Ammon's horn (tissue), 1 donor: ENCODE measurements around the gene STK10.

Experiments
- DNase-seq: peaks from one replicate; pipeline ENCODE4 v3.0.0-alpha.2; 2016; ENCODE audit warnings: low spot score

Gene STK10

DNA sequence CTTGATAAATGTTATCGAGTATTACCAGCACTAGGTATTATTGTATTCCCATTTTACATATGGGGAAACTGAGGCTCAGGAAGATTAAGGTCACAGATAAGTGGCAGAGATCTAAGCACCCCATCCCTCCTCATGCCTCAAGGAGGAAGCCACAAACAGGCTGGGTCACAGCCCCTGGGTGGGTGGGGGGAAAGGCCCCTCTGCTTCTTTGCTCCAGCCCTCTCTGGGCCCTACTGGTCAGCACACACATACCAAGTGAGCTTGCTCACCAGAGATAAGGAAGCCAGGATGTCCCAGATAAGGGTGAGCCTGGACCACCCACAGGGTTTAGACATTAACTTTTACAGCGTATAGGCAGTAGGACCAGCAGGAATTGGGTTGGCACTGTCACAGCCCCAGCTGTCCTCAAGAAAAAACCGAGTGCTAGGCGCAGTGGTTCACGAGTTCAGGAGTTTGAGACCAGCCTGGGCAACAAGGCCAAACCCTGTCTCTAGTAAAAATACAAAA, 45.3 kb downstream of the STK10 start:
- no peak for DNase-seq

DNA sequence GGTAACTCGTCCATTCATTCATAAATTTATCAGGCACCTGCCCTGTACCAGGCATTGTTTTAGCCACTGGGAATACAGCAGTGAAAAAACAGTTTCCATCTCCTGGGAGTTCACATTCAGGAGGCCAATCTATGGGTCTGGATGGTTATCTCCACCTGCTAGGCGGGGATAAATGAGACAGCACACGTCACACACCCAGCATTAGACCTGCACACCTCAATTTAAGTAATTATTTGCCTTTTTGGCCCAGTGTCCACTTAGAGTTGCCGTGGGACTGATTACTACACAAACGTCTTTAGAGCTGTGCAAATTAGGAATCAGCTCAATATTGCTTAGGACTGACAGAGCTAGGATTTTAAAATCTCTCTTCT, 46.1 kb downstream of the STK10 start:
- DNase-seq, result no peak

DNA sequence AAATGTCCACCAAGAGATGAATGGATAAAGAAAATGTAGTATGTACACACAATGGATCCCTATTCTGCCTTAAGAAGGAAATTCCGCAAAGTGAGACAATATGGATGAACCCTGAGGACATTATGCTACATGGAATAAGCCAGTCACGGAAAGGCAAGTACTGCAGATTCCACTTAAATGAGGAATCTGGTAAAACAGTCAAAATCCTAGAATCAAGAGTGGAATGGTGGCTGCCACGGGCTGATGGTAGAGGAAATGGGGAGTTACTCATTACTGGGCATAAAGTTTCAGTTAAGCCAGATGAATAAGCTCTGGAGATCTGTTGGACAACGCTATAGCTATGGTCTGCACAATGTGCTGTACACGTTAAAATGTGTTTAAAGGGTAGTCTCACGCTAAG, 47.2 kb downstream of the STK10 start:
- no peak for DNase-seq

DNA sequence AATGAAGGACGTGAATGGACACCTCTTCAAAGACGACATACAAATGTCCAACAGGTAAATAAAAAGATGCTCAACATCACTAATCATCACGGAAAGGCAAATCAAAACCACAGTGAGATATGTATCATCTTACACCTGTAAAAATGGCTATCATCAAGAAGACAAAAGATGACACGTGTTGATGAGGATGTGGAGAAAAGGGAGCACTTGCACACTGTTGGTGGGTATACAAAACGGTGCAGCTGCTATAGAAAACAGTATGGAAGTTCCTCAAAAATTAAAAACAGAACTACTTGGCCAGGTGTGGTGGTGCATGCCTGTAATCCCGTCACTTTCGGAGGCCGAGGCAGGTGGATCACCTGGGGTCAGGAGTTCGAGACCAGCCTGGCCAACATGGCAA, 47.9 kb downstream of the STK10 start:
- no peak for DNase-seq

DNA sequence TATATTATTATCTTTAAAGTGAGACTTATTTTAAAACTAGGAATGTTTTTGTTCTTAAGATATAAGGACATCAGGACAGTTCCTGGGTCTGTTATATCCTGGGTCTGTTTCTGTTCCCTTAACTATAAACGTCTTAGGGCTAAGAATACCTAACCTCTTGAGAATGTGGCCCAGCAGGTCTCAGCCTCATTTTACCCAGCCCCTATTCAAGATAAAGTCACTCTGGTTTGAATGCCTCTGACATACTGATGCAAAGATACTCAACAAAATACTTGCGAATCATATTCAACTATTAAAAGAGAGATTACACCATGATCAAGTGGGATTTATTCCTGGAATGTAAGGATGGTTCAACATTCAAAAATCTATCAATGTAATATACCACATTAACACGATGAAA, 51.0 kb downstream of the STK10 start:
- DNase-seq, result no peak

DNA sequence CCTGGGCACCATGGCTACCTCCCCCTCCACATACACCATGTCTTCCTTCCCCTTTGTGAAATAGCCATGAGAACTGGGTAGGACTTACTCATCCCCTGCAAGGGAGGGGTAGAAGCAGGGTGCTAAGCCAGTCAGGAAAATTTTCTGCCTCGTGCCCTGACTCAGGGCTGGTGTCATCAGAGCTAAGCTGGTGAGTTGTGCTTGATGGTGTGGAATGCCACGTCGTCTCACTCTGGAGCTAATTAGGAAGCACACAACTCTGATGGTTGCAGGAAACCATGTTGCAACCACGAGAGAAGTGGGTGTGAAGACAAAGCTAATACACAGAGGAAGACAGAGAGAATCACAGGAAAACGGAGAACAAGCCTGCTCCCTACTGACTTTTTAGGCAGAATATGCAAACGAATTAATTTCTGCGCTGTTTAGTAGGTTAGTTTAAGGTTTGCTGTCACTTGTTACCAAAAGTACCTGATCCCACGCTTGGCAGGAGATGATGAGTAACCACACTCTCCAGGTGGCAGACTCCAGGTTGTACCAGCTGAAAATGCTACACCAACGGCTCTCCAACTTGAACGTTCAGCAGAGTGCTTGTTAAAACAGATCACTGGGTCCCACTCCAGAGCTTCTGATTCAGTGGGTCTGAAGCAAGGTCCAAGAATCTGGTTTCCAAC, 54.5 kb downstream of the STK10 start:
- DNase-seq, result peak; percentile 39

DNA sequence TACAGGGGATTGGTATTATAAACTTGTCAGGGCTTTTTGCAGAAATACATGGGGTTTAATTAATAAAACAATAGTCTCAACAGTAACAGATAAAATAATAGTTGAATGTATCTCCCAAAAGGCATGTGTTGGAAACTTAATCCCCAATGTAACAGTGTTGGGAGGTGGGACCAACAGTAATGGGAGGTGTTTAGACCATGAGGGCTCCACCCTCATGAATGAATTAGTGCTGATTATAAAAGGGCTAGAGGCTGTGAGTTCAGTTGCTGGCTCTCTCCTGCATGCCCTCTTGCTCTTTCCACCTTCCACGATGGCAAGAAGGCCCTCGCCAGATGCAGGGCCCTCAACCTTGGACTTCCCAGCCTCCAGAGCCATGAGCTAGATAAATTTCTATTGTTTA, 56.3 kb downstream of the STK10 start:
- no peak for DNase-seq

DNA sequence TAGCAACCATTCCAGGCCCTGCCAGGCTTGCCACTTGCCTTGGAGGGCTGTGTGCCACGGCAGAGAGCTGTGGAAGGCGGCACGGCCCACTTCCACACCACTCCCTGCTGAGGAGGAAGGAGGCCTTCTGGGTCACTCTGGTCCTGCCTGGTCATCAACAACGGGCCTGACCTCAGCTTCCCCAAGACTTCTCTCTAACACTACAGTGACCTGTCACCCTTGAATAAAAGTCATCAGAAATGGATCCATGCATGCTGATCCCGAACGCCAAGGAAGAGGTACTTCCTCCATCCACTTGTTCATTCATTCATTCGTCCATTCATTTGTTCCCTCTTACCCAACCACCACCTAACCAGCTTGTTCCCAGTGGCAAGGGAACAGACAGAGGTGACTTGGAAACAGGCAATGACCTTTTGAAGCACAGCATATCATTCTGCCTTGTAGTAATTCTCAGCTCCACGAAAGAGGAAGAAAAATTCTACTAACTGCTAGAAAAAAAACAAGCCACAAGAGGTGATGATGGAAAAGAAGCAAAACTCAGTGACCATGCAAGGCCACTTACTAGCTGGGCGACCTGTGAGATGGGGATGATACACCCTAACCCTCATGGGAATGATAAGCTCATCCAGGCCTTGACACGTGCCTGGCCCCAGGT, 58.6 kb downstream of the STK10 start:
- no peak for DNase-seq

DNA sequence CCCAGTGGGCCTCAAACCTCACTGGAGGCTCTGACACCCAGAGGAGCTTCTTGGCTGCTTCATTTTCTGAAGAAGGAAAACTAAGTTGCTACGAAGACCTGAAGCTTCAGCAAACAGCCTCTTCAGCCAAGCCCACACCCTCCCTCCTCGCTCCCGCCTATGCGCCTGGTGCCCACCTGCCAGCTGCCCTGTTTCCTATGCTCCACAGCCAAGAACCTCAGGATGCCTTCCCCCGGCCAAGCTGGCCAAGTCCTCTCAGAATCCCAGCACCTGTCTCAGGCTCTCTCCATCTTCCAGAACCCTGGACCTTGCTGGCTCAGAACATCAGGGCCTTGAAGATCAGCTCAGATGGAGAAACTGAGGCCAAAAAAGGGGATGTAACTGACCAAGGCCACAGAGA, 60.4 kb downstream of the STK10 start:
- no peak for DNase-seq

DNA sequence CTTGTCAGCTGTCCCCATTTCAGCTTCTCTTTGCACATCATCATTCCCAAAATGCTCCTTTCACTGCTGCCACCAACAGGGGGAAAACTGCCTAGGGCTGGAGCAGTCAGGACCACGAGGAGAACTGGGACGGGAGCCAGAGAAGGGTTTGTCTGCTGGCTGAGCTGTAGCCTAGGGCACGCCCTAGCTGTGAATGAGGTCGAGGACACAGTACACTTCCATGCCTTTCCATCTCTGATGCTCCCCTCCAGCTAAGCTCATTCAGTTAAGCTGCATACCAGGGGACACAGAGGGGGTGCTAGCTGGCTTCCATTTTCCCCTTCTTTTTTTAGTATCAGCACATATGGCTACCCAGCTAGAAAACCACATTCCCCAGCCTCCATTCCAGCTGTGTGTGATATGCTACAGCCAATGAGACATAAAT, 64.7 kb downstream of the STK10 start:
- peak; percentile 86 for DNase-seq

DNA sequence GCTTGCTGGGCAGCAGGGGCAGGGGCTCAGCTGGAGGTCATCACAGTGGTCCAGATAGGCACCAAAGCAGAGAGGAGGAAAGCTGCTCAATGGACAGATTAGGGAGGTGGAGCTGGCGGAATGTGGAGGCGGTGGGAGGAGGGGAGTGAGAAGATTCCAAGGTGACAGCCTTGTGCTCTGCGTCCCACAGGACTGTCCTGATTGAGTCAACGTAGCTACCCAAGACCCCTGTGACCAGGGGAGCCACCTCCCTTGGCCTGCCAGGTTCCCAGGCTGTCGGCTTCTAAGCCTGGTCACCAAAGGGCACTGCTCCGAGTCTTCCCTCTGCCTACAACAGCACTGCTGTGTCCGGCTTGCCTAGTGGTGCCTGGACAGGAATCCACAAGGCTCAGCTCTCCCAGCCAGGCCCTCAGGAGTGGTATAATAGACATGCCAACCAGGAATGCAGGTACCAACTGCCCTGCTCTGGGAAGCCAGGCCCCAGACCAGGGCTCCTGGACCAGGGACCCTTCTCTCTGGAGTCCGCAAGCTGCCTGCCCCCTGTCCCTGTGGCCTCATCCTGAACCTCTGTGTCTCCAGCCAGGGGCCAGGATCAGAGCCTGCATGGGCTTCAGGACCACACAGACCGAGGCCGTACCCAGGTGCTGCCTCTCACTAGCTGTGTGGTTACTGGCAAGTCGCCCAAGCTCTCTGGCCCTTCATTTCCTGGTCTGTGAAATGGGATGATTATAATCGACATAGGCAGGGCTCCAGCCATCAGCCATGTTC, 67.9 kb downstream of the STK10 start:
- no peak for DNase-seq

DNA sequence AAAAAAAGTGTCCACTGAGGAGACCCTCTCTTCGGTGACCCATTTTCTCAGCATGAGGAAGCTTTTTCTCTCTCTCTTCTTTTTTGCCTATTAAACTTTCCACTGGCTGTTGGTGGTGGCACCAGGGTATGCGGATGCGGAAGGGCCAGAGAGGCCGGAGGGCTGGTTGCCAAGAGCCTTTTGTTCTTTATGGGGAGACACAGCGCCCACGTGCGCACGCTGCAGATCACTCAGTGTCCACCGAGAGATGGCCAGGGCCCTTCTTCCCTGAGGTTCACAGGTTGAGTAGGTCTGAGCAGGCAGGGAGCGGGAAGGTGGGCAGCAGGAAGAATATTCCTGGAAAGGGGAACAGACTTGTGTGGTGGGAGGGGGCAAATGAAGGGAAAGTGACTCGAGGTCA, 69.1 kb downstream of the STK10 start:
- DNase-seq, result no peak

DNA sequence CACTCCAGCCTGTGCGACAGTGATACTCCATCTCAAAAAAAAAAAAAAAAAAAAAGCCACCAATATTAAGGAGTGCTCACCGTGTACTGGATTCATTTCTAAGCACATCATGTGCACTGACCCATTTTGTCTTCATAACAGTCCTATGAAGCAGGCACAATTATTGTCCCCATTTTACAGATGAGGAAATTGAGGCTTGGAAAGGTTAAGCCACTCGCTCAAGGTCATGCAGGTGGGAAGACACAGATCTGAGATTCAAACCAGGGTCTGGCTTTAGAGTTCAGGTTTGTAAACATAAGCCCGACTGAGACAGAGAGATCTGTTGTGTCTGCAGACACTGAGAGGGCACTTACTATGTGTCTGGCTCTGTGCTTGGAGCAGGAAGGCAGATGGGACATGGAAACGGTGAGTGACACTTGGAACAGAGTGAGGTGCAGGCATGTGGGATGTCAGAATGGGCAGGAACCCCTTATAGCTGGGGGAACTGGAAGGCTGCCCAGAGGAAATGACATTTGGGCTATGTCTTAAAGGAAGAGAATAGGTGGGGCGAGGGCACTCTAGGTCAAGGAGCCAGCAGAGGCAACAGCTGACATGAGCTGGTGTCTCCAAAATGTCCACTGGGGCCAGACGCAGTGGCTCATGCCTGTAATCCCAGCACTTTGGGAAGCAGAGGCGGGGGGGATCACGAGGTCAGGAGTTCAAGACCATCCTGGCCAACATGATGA, 69.9 kb downstream of the STK10 start:
- no peak for DNase-seq

DNA sequence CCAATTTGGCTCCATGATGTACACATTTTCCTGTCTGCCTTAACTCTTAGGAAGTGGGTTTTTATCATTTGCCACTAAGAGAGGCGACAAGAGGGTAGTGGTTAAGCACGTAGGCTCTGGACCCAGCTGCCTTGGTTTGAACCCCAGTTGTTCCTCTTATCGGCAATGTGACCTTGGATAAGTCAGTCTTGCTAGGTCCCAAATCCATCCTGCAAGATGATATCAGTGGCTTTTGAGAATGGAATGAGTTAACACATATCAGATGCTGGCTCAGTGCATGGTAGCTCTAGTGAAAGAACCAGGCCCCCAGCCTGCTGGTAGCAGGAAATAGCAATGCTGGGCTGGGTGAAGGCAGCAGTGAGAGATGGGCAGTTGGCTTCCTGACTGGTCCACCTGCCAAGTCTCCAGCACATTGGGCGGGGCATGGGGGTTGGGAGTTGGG, 72.5 kb downstream of the STK10 start:
- DNase-seq, result no peak

DNA sequence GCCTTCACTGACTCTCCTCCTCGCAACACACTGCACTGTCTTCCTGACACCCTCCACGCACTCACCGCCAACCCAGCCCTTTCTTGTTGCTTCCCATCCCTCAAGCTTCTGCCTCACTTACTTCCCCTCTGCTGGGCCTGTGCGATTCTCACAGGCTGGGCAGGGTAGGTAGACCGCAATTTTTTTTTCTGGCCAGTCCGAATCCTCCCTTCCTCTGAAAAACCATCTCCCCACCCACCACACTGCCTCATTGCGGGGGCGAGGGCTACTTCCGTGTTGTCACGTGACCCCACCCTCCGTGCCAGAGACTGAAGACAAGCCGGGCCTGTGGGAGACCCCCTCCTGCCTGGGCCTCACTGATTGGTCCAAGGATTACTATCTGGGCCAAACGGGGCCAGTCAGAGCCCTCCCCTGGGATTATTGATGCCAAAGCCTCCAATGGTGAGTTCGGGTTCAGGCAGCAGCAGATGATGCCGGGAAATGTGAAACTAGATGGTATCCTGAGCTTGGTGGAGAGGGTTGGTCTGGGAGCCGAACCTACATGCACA, 73.1 kb downstream of the STK10 start:
- DNase-seq, result no peak

DNA sequence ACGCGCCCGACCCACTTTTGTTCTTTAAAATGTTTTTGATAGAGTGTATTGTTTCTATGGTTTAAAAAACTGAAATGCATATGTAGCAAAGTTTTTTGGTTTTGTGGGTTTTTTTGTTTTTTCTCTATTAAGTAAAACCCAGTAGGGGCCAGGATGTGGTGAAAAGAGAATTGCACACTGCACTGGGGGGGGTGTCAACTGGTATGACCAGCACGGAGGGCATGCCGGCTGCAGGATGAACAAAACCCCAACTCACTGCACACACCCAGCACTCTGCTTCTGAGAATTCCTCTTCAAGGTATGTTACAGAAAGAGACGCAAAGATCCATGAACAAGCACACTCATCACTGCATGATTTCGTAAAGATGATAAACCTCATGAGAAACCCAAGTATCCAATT, 75.0 kb downstream of the STK10 start:
- no peak for DNase-seq

DNA sequence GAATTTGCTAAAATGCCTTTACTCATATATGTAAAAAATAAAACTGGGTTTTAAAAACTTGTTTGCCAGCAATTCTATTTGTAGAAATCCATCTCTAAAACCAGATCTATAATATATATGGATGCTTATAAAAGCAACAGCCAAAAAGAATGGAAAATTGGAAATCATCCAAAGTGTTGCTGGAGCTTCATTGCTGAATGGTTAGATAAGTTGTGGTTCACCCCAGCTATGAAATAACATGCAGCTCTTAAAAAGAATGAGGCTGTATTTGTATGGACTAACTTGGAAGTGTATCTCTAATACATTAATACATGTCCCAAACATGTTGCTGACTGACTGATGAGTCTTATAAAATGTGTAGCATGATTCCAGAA, 76.2 kb downstream of the STK10 start:
- no peak for DNase-seq

DNA sequence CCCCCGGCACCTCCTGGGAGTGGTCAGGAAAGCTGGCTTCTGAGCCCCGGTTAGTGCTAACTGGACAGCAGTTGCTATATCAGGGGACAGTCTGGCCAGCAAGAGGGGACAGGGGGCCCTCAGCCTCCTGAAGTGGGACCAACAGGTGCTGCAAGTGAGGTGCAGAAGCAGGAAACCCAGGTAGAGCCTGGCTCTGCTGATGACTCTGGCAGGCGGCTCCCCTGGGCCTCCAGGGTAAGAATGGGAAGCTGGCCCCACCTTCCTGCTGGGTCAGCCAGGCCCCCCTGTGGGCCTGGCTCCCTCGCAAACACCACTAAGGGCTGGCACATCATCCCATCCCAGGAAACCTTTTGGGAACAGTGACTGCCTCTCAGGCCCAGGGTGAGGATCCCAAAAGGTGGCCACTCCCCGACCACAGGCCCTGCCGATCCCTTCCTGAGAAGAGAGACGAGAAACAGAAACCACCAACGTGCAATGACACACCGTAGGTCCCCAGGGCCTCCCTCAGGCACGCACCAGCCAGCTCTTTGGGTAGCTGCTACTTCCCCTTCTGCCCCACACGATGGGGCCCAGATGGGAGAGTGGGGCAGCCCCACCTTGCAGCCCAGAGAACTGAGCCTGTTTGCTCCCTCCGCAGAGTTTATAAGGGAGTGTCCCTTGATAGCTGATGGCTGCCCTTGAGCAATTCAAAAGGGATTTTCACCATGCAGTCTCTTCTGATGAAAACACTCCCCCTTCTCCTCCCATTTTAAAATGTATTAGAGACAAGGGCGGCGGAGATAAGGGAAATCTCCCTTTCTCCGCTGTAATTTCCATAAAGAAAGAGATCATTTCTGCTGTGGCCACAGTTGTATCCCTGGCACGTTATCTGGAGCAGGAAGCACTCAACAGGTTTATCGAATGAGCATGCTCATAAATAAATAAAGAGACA, 76.8 kb downstream of the STK10 start:
- DNase-seq, result no peak

DNA sequence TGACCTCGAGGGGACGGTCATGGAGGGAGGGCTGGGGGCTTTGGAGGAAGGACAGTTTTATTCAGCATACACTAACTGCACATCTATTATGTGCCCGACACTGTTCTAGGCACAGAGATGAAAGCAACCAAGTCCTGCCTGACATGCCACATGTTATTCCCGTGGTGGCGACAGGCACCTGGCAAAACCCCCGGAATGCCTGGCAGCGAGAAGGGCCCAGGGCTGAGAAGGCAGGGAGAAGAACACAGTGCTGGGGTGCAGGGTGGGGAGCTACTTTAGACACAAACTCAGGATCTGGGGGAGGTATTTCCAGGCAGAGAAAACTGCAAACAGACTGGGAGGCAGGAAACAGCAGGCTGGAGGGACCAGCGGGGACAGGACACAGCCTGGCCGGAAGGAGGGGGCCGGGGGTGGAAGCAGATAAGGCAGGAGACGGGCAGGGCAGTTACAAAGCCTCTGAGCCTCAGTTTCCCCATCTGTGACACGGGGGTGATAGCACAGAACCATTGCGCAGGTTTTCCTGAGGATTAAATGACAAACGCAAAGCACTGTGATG, 77.7 kb downstream of the STK10 start:
- DNase-seq, result no peak

DNA sequence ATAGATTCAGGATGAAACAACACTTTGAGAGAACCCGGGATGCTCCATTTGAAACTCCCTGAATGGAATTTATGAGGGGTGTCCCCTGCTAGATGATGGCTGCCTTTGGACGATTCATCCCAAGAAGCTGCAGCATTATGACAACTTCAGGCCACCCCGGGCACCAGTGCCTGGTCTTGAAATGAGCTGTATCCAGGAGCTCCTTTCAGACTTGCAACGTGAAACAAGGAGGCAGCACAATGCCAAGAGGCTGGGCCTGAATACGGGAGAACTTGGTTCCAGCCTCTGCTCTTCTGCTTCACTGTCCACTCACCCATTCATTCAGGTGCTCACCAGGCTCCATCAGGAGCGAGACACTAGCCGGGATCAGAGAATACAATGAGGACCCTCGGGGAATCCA, 78.3 kb downstream of the STK10 start:
- DNase-seq, result no peak

DNA sequence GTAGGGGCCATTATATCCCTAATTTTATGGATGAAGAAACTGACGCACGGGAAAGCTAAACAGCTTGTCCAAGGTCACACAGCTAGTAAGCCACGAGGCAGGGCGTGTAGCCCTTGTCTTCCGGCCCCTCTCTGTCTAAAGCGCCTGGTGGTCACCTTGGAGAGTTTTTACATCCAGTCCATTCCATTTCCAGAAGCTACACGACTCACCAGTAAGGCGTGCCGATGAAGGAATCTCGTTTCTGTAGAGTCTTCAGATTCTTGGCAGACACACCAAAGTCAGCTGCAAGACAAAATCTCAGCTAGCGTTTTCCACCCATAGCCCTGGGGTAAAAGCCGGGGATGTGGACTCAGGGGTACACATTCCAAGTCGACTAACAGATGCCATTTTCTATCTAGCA, 80.5 kb downstream of the STK10 start:
- no peak for DNase-seq
